Chondrocyte (in vitro differentiated cells): ENCODE data around the gene ALK. TPM values are rescaled to one million over a fixed set of nuclear protein-coding genes. Genes with fewer than 3 reads are reported as not detected.

Source experiments
- DNase-seq: peaks from one replicate; pipeline ENCODE4 v3.0.0; 2021; ENCODE audit warnings: mixed read lengths, low spot score
- H3K27ac Mint-ChIP-seq: one replicate; pipeline ENCODE4 v1.8.0; 2021; ENCODE audit warnings: mild to moderate bottlenecking, moderate library complexity, mixed read lengths; ENCODE audit not compliant: unreplicated experiment
- H3K27me3 Mint-ChIP-seq: 2 replicates; pipeline ENCODE4 v1.8.0; 2021; ENCODE audit warnings: low read depth, mixed read lengths
- H3K36me3 Mint-ChIP-seq: 2 replicates; pipeline ENCODE4 v1.8.0; 2021; ENCODE audit warnings: low read depth, mixed read lengths
- H3K4me1 Mint-ChIP-seq: 2 replicates; pipeline ENCODE4 v1.8.0; 2021; ENCODE audit warnings: low read depth, mild to moderate bottlenecking, mixed read lengths
- H3K4me3 Mint-ChIP-seq: one replicate; pipeline ENCODE4 v1.8.0; 2021; ENCODE audit warnings: mild to moderate bottlenecking, moderate library complexity, mixed read lengths; ENCODE audit not compliant: unreplicated experiment
- H3K9me3 Mint-ChIP-seq: 2 replicates; pipeline ENCODE4 v1.8.0; 2021; ENCODE audit warnings: low read depth, mixed read lengths
- CTCF ChIP-seq: fragments of 200-600 bp; sonication (generic); IDR thresholded peaks from 2 replicates; pipeline ENCODE4 v1.5.0; 2021; ENCODE audit warnings: antibody characterized with exemption, mild to moderate bottlenecking, moderate library complexity
- total RNA-seq: library from RNA; stranded (reverse); gene quantifications from 3 replicates; pipeline ENCODE4 v1.2.1, GENCODE V29; 2021

Gene ALK
- total RNA-seq, 1 donor from 2014 or later: 0.07 TPM

- no peaks in the 10 kb centered on the region for H3K36me3 Mint-ChIP-seq
- DNase-seq: no peak
- H3K4me3 Mint-ChIP-seq: no peak overlapping the region
- TF ChIP-seq CTCF: no peak
- no peak overlapping the region for H3K27ac Mint-ChIP-seq
- peaks cover 6% of the 10 kb centered on the region for H3K4me1 Mint-ChIP-seq
- H3K27me3 Mint-ChIP-seq: peaks cover 11% of the 10 kb centered on the region
- H3K9me3 Mint-ChIP-seq: peaks cover 2% of the 10 kb centered on the region
Observed at GRCh38 chr2:29478641-29479040, 442.7 kb downstream of the ALK start.

GRCh38 chr2:29477186-29477585 lies 444.2 kb downstream of the ALK start:
- DNase-seq: no peak
- peaks cover 11% of the 10 kb centered on the region for H3K27me3 Mint-ChIP-seq
- H3K27ac Mint-ChIP-seq: no peak overlapping the region
- no peak for TF ChIP-seq CTCF
- H3K36me3 Mint-ChIP-seq: peaks cover 2% of the 10 kb centered on the region
- peaks cover 6% of the 10 kb centered on the region for H3K4me1 Mint-ChIP-seq
- H3K9me3 Mint-ChIP-seq: peaks cover 7% of the 10 kb centered on the region
- H3K4me3 Mint-ChIP-seq: no peak overlapping the region

GRCh38 chr2:29475499-29475898 lies 445.9 kb downstream of the ALK start:
- Mint-ChIP-seq H3K4me3 (no peak overlapping the region), H3K27ac (no peak overlapping the region), H3K4me1 (peaks cover 6% of the 10 kb centered on the region), H3K27me3 (peaks cover 11% of the 10 kb centered on the region), H3K36me3 (peaks cover 2% of the 10 kb centered on the region), H3K9me3 (peaks cover 10% of the 10 kb centered on the region)
- TF ChIP-seq CTCF: no peak
- no peak for DNase-seq

- DNase-seq: no peak
- Mint-ChIP-seq H3K27me3 (no peaks in the 10 kb centered on the region), H3K27ac (no peak overlapping the region), H3K9me3 (peaks cover 26% of the 10 kb centered on the region), H3K4me3 (no peak overlapping the region), H3K36me3 (peaks cover 11% of the 10 kb centered on the region), H3K4me1 (no peaks in the 10 kb centered on the region)
- TF ChIP-seq CTCF: no peak
Observed at GRCh38 chr2:29469961-29470360, 451.4 kb downstream of the ALK start.

GRCh38 chr2:29469516-29469915 lies 451.9 kb downstream of the ALK start:
- H3K4me3 Mint-ChIP-seq: no peak overlapping the region
- H3K27me3 Mint-ChIP-seq: no peaks in the 10 kb centered on the region
- H3K36me3 Mint-ChIP-seq: peaks cover 11% of the 10 kb centered on the region
- no peak overlapping the region for H3K27ac Mint-ChIP-seq
- H3K4me1 Mint-ChIP-seq: no peaks in the 10 kb centered on the region
- TF ChIP-seq CTCF: no peak
- DNase-seq: no peak
- peaks cover 26% of the 10 kb centered on the region for H3K9me3 Mint-ChIP-seq
